ENCODE data around the gene C19orf25. TPM values are rescaled to one million over a fixed set of nuclear protein-coding genes. Genes with fewer than 3 reads are reported as not detected.

C19orf25 gene
- total and polyA plus RNA-seq, 9 of the 15 experiments (the other 6 are each of a cell fraction or from before 2014, with no cell fraction given) = 0.79 to 96.0 (median 36.1) TPM

DNA sequence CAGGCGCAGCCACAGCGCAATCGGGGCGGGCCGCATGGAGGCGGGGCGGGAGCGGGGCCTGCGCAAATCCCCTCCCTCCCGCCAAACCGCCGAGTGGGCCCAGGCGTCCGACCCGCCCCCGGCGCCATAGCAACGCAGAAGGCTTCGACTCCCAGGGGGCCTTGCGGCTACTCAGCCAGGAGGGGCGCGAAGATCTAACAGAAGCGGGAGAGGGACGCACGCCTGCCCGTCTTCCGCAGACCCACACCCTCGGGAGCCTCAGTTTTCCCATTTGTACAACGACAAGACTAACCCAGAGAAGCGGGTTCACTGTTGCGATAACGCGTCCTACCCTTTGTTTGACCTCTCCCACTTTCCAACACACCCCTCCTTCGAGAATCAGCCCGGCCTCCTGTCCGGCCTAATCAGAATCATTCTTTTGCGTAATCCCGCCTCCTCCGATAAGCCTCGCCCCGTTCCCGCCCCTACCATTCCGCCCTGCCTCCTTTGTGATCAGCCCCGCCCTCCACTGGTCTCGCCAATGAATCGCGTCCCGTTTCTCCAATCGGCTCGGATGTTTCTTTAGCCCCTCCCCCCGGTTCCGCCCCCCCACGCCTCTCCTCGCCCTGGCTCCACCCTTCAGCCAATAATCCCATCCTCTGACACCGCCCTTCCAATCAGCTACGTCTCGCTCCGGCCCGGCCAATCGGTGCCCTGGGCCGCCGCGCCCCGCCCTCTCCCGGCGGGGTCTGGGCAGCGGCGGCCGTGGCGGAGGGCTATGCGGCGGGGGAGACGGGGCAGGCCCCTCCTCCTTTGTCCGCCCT lies 11.5 kb upstream of the C19orf25 start, which contains the start of gene PCSK4 (continued):
- TF ChIP-seq GTF2F1 (IDR thresholded peaks at IDR 0.05; ENCODE audit: low read depth, low read length) (no peak), ADNP (tag; IDR thresholded peaks at IDR 0.05) (no peak), RFX1 (IDR thresholded peaks at IDR 0.05) (peak; percentile 98), KLF10 (CRISPR knock-in tag; IDR thresholded peaks at IDR 0.05) (no peak), GTF2E2 (tag; IDR thresholded peaks at IDR 0.05) (no peak), TAF7 (tag; IDR thresholded peaks at IDR 0.05) (no peak), KLF16 (IDR thresholded peaks at IDR 0.05) (no peak), PCBP2 (IDR thresholded peaks at IDR 0.05; ENCODE audit: low read depth, low read length, poor library complexity, severe bottlenecking) (no peak), TCFL5 (CRISPR knock-in tag; conservative IDR thresholded peaks at IDR 0.05) (no peak), HIVEP1 (CRISPR knock-in tag; IDR thresholded peaks at IDR 0.05) (no peak), NR2C1 (IDR thresholded peaks at IDR 0.05) (no peak), NR2C1 (tag; IDR thresholded peaks at IDR 0.05) (0 out of 2 replicates have a peak, but pooled peaks have one; percentile 51), PATZ1 (CRISPR knock-in tag; IDR thresholded peaks at IDR 0.05; ENCODE audit: borderline replicate concordance) (no peak), EGR1 (conservative IDR thresholded peaks at IDR 0.05) (0 out of 2 replicates have a peak, but pooled peaks have one; percentile 58), CHD4 (IDR thresholded peaks at IDR 0.05; ENCODE audit: insufficient read depth, insufficient replicate concordance, low read depth, low read length, poor library complexity, severe bottlenecking) (no peak), MBD2 (IDR thresholded peaks at IDR 0.05; ENCODE audit: borderline replicate concordance, low read depth) (peak; percentile 77), CHD2 (IDR thresholded peaks at IDR 0.05; ENCODE audit: low read depth, low read length) (peak; percentile 72), HMGN3 (IDR thresholded peaks at IDR 0.05; ENCODE audit: borderline replicate concordance, extremely low read depth, insufficient read length, low read depth, low read length) (peak; percentile 74), SAP30 (IDR thresholded peaks at IDR 0.05; ENCODE audit: borderline replicate concordance, insufficient read depth, low read depth, low read length, poor library complexity, severe bottlenecking) (peak; percentile 97), SIN3B (IDR thresholded peaks at IDR 0.05; ENCODE audit: low read depth) (0 out of 2 replicates have a peak, but pooled peaks have one; percentile 36), ZNF830 (CRISPR knock-in tag; IDR thresholded peaks at IDR 0.05) (no peak), PRPF4 (IDR thresholded peaks at IDR 0.05; ENCODE audit: insufficient read depth, low read depth, low read length, poor library complexity, severe bottlenecking) (no peak), ZNF41 (CRISPR knock-in tag; conservative IDR thresholded peaks at IDR 0.05) (no peak), WHSC1 (IDR thresholded peaks at IDR 0.05; ENCODE audit: low read length) (no peak)
- TF ChIP-seq, protein P1, sequence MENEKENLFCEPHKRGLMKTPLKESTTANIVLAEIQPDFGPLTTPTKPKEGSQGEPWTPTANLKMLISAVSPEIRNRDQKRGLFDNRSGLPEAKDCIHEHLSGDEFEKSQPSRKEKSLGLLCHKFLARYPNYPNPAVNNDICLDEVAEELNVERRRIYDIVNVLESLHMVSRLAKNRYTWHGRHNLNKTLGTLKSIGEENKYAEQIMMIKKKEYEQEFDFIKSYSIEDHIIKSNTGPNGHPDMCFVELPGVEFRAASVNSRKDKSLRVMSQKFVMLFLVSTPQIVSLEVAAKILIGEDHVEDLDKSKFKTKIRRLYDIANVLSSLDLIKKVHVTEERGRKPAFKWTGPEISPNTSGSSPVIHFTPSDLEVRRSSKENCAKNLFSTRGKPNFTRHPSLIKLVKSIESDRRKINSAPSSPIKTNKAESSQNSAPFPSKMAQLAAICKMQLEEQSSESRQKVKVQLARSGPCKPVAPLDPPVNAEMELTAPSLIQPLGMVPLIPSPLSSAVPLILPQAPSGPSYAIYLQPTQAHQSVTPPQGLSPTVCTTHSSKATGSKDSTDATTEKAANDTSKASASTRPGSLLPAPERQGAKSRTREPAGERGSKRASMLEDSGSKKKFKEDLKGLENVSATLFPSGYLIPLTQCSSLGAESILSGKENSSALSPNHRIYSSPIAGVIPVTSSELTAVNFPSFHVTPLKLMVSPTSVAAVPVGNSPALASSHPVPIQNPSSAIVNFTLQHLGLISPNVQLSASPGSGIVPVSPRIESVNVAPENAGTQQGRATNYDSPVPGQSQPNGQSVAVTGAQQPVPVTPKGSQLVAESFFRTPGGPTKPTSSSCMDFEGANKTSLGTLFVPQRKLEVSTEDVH (IDR thresholded peaks at IDR 0.05; ENCODE audit: low read depth, partially characterized antibody) = peak; percentile 75

All from K562 (cell line).